HG03064 (cell line): ENCODE measurements around the gene GNAQ.

ENCODE experiments used
- ATAC-seq: cut with Tn5 transposase; IDR thresholded peaks from one replicate; pipeline ENCODE4 v1.9.1; 2021; ENCODE audit warnings: low read depth; ENCODE audit not compliant: unreplicated experiment

GNAQ gene

DNA sequence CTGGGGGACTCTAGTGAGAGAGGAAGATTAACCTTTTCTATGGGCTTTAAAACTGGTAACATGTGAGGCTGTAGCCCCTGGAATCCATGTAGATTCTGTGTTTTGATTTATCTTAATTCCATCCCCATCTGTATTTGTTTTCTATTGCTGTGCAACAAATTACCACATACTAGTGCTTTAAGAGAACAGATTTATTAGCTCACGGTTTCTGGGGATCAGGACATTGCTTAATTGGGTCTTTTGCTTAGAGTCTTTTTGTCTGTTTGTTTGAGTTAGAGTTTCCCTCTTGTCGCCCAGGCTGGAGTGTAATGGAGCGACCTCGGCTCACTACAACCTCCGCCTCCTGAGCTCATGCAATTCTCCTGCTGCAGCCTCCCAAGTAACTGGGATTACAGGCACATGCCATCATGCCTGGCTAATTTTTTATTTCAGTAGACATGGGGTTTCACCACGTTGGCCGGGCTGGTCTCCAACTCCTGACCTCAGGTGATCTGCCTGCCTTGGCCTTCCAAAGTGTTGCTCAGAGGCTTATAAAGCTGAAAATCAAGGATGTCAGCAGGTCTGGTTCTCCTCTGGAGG, 353.6 kb downstream of the GNAQ start:
- no peak for ATAC-seq

DNA sequence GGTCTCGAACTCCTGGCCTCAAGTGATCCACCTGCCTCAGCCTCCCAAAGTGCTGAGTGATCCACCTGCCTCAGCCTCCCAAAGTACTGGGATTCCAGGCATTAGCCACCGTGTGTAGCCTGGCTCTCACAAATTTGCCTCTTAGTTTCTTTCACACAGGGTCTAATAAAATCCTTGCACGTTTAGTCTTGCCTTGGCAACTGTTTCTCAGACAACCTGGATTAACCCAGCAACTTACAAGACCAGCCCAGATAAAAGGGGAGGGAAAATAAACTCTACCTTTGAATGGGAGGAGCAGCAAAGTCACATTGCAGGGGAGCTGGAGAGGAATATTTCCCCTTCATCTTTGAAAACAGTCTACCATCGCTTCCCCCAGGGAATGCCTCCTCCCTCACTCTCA, 354.2 kb downstream of the GNAQ start:
- ATAC-seq: no peak

DNA sequence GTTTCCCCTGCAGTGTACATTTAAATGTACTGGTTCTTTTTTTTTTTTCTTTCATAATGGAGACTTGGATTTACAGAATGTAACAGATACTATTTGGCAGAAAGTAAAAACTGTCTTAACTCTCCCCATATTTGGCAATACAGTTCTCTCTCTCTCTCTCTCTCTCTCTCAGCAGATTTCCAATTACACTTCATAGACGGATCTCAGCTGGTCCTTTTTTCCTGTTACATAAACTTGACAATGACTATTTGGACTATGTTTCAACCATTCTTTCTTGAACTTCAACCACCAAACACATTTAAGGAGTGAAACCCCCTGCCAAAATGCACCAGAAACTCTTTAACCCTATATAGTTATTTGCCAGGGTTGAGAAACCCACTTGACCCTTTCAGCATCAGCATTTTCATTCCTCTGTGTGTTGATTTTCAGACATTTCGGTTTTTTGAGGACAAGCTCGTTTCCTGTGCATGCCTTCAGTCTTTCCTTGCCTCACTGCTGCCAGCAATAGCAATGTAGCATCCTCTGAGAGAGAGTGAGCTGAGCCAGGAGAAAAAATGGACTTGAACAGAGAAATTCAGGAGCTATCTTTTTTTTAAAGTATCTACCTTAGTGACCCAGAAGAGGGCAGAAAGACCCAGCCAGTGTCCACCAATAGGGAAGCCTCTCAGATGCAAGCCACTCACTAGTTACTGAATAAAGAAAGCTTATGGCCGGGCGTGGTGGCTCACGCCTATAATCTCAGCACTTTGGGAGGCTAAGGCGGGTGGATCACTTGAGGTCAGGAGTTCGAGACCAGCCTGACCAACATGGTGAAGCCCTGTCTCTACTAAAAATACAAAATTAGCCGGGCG, 357.4 kb downstream of the GNAQ start:
- no peak for ATAC-seq

DNA sequence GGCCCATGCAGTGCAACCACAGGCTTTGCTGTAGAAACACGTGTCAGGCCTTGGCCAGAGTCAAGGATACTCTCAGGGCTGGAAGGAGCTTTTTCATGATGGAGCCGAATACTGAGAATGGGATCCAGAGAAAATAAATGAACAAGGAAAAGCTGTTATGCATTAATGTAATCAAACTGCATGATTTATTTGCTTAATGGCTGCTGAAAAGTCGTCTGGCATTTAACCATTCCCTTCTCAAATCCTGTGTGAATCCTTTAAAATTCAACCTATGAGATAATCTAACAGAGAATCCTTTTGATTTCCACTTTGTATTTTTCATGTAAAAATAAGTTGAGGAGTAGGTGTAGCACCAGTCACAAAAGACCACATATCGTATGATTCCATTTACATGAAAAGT, 359.4 kb downstream of the GNAQ start:
- ATAC-seq: no peak

DNA sequence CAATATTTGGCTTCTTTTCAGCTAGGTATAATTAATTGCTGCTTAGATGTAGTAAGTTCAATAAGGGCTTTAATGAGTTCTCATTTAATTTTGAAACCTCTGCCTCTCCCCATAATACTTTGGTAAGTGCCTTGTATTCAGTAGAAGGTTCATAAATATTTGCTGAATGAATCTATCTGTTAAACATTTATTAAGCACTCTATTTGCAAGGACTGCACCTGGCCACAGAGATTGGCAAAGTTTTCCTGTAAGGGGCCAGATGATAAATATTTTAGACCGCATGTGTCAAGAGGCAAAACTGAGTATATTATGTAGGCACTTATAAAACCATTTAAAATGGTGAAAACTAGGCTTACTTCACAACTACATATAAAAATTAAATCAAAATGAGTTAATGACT, 364.5 kb downstream of the GNAQ start:
- no peak for ATAC-seq
